Measurements from ENCODE around the gene INTS15. TPM values are rescaled to one million over a fixed set of nuclear protein-coding genes. Genes with fewer than 3 reads are reported as not detected.
A peak's percentile ranks its signal among the peaks of the same experiment; 100 is the strongest.

The INTS15 gene
- total RNA-seq, 1 experiment from 2014 or later = 22.7 TPM

- no peak overlapping the region for H3K27ac ChIP-seq (ENCODE audit: low read length)
- no peaks in the 10 kb centered on the region for H3K9me3 ChIP-seq (ENCODE audit: low read length)
- no peak overlapping the region for H3K4me2 ChIP-seq (ENCODE audit: low read length)
- DNase-seq (no peak), ATAC-seq (no peak)
- no TSS peak for BruUV-seq (replicated peaks)
- no peaks in the 10 kb centered on the region for H3K79me2 ChIP-seq (ENCODE audit: low read length)
- H3K9ac ChIP-seq (ENCODE audit: low read length) = no peak overlapping the region
- no peaks in the 10 kb centered on the region for H3K9me2 ChIP-seq (replicated peaks; ENCODE audit: low read length)
- no peaks in the 10 kb centered on the region for H3K36me3 ChIP-seq (ENCODE audit: low read depth, low read length)
- no peak overlapping the region for H3K4me3 ChIP-seq (ENCODE audit: low read length)
- CTCF ChIA-PET = no interaction called here
- TF ChIP-seq CTCF (conservative IDR thresholded peaks at IDR 0.05; ENCODE audit: low read depth, low read length) = no peak
- no peak for TF ChIP-seq EZH2phosphoT487 (IDR thresholded peaks at IDR 0.05; ENCODE audit: borderline replicate concordance, low read length)
- no peak for TF ChIP-seq EZH2 (IDR thresholded peaks at IDR 0.05; ENCODE audit: low read length, unreplicated experiment)
- H2AFZ ChIP-seq (ENCODE audit: low read length) = no peak overlapping the region
- POLR2A ChIA-PET (ENCODE audit: unreplicated experiment) = no interaction called here
- no peaks in the 10 kb centered on the region for H3K4me1 ChIP-seq (ENCODE audit: insufficient read depth, low read length)
- no peaks in the 10 kb centered on the region for H3K27me3 ChIP-seq (ENCODE audit: low read length)
- intact Hi-C loops (cut with micrococcal nuclease) = no loop called here
- no peaks in the 10 kb centered on the region for H3F3A ChIP-seq (ENCODE audit: low read length, unreplicated experiment)
- H4K20me1 ChIP-seq (ENCODE audit: low read length) = no peaks in the 10 kb centered on the region
These were observed 23.0 kb downstream of the INTS15 start for GRCh38 chr7:6612819-6613218.

DNA sequence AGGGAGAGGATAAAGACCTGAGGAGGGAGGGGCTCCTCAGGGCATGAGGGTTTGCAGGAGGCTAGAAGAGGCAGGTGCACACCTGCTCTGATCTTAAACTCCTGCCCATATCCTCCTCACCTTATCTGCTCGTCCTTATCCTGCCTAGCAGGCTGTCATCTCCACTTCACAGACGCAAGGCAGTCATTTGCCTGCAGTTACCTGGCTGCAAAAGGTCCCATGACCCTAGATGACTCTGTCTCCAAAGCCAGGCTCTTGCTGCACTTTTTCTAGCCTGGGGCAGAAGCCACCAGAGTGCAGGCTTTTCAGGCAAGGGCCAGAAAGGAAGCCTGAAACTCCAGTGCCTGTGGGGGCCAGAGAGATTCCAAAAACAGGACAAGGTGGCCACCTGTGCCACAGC, 23.9 kb downstream of the INTS15 start:
- H3K4me1 ChIP-seq (ENCODE audit: insufficient read depth, low read length) = no peaks in the 10 kb centered on the region
- DNase-seq = no peak
- no TSS peak for BruUV-seq (replicated peaks)
- intact Hi-C loops (cut with micrococcal nuclease) = no loop called here
- no peaks in the 10 kb centered on the region for H3K36me3 ChIP-seq (ENCODE audit: low read depth, low read length)
- H2AFZ ChIP-seq (ENCODE audit: low read length) = no peak overlapping the region
- TF ChIP-seq EZH2phosphoT487 (IDR thresholded peaks at IDR 0.05; ENCODE audit: borderline replicate concordance, low read length) (no peak), CTCF (conservative IDR thresholded peaks at IDR 0.05; ENCODE audit: low read depth, low read length) (no peak), EZH2 (IDR thresholded peaks at IDR 0.05; ENCODE audit: low read length, unreplicated experiment) (no peak)
- H3K9me3 ChIP-seq (ENCODE audit: low read length) = no peaks in the 10 kb centered on the region
- no peaks in the 10 kb centered on the region for H3K27me3 ChIP-seq (ENCODE audit: low read length)
- no peak overlapping the region for H3K9ac ChIP-seq (ENCODE audit: low read length)
- H3K9me2 ChIP-seq (replicated peaks; ENCODE audit: low read length) = no peaks in the 10 kb centered on the region
- no peak for ATAC-seq
- H3F3A ChIP-seq (ENCODE audit: low read length, unreplicated experiment) = no peaks in the 10 kb centered on the region
- POLR2A ChIA-PET (ENCODE audit: unreplicated experiment) = no interaction called here
- H3K4me2 ChIP-seq (ENCODE audit: low read length) = no peak overlapping the region
- no peaks in the 10 kb centered on the region for H3K79me2 ChIP-seq (ENCODE audit: low read length)
- H3K27ac ChIP-seq (ENCODE audit: low read length) = no peak overlapping the region
- H3K4me3 ChIP-seq (ENCODE audit: low read length) = no peak overlapping the region
- CTCF ChIA-PET = no interaction called here
- H4K20me1 ChIP-seq (ENCODE audit: low read length) = no peaks in the 10 kb centered on the region

- ChIA-PET POLR2A (ENCODE audit: unreplicated experiment) (no interaction called here), CTCF (no interaction called here)
- no peaks in the 10 kb centered on the region for H3K79me2 ChIP-seq (ENCODE audit: low read length)
- H3K9me2 ChIP-seq (replicated peaks; ENCODE audit: low read length) = no peaks in the 10 kb centered on the region
- H3K9me3 ChIP-seq (ENCODE audit: low read length) = no peaks in the 10 kb centered on the region
- H3K9ac ChIP-seq (ENCODE audit: low read length) = no peak within 1 kb of the TSS
- H3F3A ChIP-seq (ENCODE audit: low read length, unreplicated experiment) = no peaks in the 10 kb centered on the region
- DNase-seq = no peak
- peak within 1 kb of the TSS; percentile 65 for H3K4me3 ChIP-seq (ENCODE audit: low read length)
- peak within 1 kb of the TSS; percentile 82 for H3K4me2 ChIP-seq (ENCODE audit: low read length)
- intact Hi-C loops (cut with micrococcal nuclease) = no loop called here
- peak within 1 kb of the TSS; percentile 84 for H2AFZ ChIP-seq (ENCODE audit: low read length)
- H3K4me1 ChIP-seq (ENCODE audit: insufficient read depth, low read length) = no peaks in the 10 kb centered on the region
- no peaks in the 10 kb centered on the region for H3K36me3 ChIP-seq (ENCODE audit: low read depth, low read length)
- no peak within 1 kb of the TSS for H3K27ac ChIP-seq (ENCODE audit: low read length)
- H4K20me1 ChIP-seq (ENCODE audit: low read length) = no peaks in the 10 kb centered on the region
- H3K27me3 ChIP-seq (ENCODE audit: low read length) = no peaks in the 10 kb centered on the region
- no peak for ATAC-seq
- no peak for TF ChIP-seq CTCF (conservative IDR thresholded peaks at IDR 0.05; ENCODE audit: low read depth, low read length)
- no TSS peak for BruUV-seq (replicated peaks)
These were observed 25.3 kb downstream of the INTS15 start, which contains the start of gene ZNF853 for GRCh38 chr7:6614953-6615722. ZNF853 (plus strand) TSS chr7:6615610; CDS start chr7:6616175, 565 bp downstream.

Measured in PC-3 (cell line).